Cortex of kidney (tissue), 1 donor: ENCODE measurements around the gene TMBIM1.
"Not testable (repeated sequence)": the region's sequence is repeated elsewhere in the genome, so short reads cannot be mapped to it uniquely, and the experiment has no call there.

Source experiments
- DNase-seq: peaks from one replicate; lab custom pipeline; 2025; lab: John Stamatoyannopoulos, UW

TMBIM1 gene

GRCh38 chr2:218318241-218318640 is 25.9 kb upstream of the TMBIM1 start:
- DNase-seq, result no peak

- no peak for DNase-seq
Observed at GRCh38 chr2:218317835-218318234, 25.5 kb upstream of the TMBIM1 start.

GRCh38 chr2:218317303-218317630 is 25.0 kb upstream of the TMBIM1 start:
- no peak for DNase-seq

- no peak for DNase-seq
Observed at GRCh38 chr2:218315397-218315796, 23.1 kb upstream of the TMBIM1 start.

GRCh38 chr2:218314764-218315163 is 22.5 kb upstream of the TMBIM1 start:
- not testable (repeated sequence) for DNase-seq

GRCh38 chr2:218313356-218313755 is 21.1 kb upstream of the TMBIM1 start:
- no peak for DNase-seq

GRCh38 chr2:218312267-218312756 is 20.0 kb upstream of the TMBIM1 start:
- no peak for DNase-seq

- DNase-seq, result not testable (repeated sequence)
Observed at GRCh38 chr2:218311541-218312266, 19.4 kb upstream of the TMBIM1 start.

GRCh38 chr2:218310853-218311540 is 18.7 kb upstream of the TMBIM1 start:
- no peak for DNase-seq

- DNase-seq, result no peak
Observed at GRCh38 chr2:218307415-218308090, 15.2 kb upstream of the TMBIM1 start.

- no peak for DNase-seq
Observed at GRCh38 chr2:218306184-218306920, 14.0 kb upstream of the TMBIM1 start.

- DNase-seq, result no peak
Observed at GRCh38 chr2:218305383-218305782, 13.1 kb upstream of the TMBIM1 start.

- no peak for DNase-seq
Observed at GRCh38 chr2:218301176-218301819, 9.0 kb upstream of the TMBIM1 start.

GRCh38 chr2:218300141-218300540 is 7.8 kb upstream of the TMBIM1 start:
- no peak for DNase-seq

GRCh38 chr2:218298314-218298875 is 6.1 kb upstream of the TMBIM1 start:
- DNase-seq, result no peak

GRCh38 chr2:218296847-218297246 is 4.5 kb upstream of the TMBIM1 start:
- no peak for DNase-seq

- no peak for DNase-seq
Observed at GRCh38 chr2:218296200-218296599, 3.9 kb upstream of the TMBIM1 start.

GRCh38 chr2:218295029-218295428 is 2.7 kb upstream of the TMBIM1 start:
- DNase-seq, result no peak

- no peak for DNase-seq
Observed at GRCh38 chr2:218294430-218295022, 2.2 kb upstream of the TMBIM1 start.

GRCh38 chr2:218293715-218294429 is 1.6 kb upstream of the TMBIM1 start:
- no peak for DNase-seq
